GM12874 (cell line): ENCODE results near the gene INHBB.

Source experiments
- TF ChIP-seq, protein P1 (sequence below): IDR thresholded peaks from 2 replicates; pipeline ENCODE4 v1.5.1; 2011; ENCODE audit warnings: low read depth, mild to moderate bottlenecking, control low read depth, low read length, moderate library complexity; ENCODE audit not compliant: insufficient read depth

The INHBB gene

DNA sequence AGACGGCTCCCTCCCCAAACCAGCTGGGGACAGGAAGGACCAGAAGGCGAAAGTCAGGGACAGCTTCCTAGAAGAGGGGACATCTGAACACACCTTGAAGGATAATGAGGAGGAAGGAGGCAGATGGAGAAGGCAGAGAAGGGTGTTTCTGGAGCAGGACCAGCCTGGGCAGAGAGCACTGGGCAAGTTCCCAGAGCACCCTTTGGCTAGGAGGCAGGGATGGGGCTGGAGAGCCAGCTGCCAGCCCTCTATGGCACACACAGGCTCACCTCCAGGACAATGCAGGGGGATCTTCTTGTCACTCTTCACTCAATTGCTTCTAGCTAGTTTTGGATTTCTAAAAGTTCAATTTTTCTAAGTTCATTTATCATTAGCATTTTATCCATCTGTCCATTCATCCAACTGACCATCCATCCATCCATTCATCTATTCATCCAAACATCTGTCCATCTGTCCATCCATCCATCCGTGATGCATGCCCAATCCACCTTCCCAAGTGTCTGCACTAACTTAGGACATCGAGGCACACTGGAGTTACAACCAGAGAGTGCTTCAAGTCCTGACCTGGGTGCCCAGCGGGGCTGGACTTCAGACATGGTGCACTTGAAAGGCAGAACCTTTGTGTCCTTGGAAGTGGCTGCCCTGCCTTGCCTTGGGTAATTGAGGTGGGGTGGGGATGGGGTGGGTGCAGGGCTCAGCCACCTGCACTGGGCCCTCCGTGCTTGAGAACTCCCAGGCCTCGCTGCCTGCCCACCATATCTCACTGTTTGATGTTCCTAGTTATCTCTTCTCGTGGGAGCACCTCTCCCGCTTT, 42.5 kb downstream of the INHBB start:
- TF ChIP-seq, protein P1, sequence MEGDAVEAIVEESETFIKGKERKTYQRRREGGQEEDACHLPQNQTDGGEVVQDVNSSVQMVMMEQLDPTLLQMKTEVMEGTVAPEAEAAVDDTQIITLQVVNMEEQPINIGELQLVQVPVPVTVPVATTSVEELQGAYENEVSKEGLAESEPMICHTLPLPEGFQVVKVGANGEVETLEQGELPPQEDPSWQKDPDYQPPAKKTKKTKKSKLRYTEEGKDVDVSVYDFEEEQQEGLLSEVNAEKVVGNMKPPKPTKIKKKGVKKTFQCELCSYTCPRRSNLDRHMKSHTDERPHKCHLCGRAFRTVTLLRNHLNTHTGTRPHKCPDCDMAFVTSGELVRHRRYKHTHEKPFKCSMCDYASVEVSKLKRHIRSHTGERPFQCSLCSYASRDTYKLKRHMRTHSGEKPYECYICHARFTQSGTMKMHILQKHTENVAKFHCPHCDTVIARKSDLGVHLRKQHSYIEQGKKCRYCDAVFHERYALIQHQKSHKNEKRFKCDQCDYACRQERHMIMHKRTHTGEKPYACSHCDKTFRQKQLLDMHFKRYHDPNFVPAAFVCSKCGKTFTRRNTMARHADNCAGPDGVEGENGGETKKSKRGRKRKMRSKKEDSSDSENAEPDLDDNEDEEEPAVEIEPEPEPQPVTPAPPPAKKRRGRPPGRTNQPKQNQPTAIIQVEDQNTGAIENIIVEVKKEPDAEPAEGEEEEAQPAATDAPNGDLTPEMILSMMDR, result no peak

DNA sequence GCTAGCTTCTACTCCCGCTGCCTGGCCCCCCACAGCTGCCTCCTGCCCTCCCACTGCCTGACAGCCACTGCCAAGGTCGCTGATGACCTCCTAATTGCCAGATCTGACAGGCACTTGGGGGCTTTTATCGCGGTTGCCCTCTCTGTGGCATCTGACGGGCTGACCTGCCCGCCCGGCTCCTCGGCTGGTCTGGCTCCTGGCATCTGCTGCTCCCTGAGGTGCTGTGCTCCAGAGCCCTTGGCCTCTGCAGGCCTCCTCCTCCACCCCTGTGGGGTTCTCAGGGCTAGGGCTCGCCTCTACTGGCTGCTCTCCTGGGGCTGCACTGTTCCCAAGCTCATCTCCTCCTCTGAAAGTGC, 43.1 kb downstream of the INHBB start:
- TF ChIP-seq, protein P1, result no peak

DNA sequence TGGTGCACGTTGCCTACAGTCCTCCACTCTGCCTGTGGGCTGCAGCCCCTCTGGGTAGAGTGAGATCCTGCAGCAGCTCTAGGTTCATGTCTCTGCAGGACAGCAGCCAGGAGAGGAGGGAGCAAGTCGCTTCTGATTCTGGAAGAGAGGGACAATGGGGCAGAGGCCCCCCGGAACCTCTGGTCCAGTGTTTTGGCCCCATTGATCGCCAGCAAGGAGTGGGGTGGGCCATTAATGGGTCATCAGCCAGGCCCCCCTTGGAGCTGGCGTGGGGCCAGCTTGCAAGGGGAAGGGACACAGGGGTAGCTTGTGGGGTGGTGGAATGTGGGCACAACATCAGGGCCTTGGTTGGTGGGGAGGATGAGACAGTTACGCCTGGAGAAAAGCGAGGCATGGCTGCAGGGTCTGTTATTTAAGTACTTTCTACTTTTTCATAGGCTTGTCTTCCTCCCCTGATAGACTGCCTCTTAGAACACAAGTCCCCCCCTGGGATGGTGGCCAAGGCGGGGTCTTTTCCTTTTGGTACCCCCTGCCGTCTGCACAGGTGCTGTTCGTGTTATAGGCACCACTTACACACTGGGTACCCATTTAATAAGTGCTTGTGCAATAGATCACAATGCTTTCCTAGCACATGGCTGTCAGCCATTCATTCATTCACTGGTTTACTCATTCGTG, 44.6 kb downstream of the INHBB start:
- TF ChIP-seq, protein P1, result no peak

GRCh38 chr2:120391911-120392665, 46.2 kb downstream of the INHBB start:
- TF ChIP-seq, protein P1, result no peak

DNA sequence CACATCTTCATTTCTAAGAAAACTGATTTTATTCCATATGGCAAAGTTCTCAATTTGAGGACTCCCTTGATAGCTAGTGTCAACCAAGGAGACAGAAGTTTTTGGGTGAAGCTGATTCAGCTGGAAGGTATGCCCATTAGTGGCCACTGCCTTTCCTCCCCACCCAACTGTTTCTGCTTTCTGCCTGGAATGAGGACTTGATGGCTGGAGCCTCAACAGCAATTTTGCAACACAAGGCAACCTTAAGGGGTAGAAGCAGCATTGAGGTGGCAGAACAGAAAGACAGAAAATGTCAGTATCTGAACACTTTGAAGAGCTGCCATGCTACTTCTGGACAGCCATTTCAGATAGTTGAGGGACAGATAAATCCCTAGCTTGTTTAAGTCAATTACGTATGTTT, 47.0 kb downstream of the INHBB start:
- TF ChIP-seq, protein P1, result no peak

GRCh38 chr2:120393456-120393855, 47.5 kb downstream of the INHBB start:
- TF ChIP-seq, protein P1, result no peak

- TF ChIP-seq, protein P1, result no peak
These were observed 48.8 kb downstream of the INHBB start for GRCh38 chr2:120394764-120395163.
